H1 (cell line): ENCODE data around the gene TMEM51. TPM values are rescaled to one million over a fixed set of nuclear protein-coding genes. Genes with fewer than 3 reads are reported as not detected.

ENCODE experiments used
- BRCA1 ChIP-seq: IDR thresholded peaks from 2 replicates; pipeline ENCODE4 v1.6.1; 2012; ENCODE audit warnings: low read depth, low read length, improper control_type of control experiment
- CHD2 ChIP-seq: IDR thresholded peaks from 2 replicates; pipeline ENCODE4 v1.6.1; 2012; ENCODE audit warnings: low read length, improper control_type of control experiment
- GTF2F1 ChIP-seq: IDR thresholded peaks from 2 replicates; pipeline ENCODE4 v1.6.1; 2012; ENCODE audit warnings: low read depth, low read length, improper control_type of control experiment, borderline replicate concordance
- SUZ12 ChIP-seq: fragments of 200-600 bp; sonication (generic); IDR thresholded peaks from 2 replicates; pipeline ENCODE4 v1.6.1; 2012; ENCODE audit warnings: mild to moderate bottlenecking, inconsistent platforms, low read length, moderate library complexity, mixed read lengths
- polyA plus RNA-seq, 7 experiments: library from polyadenylated mRNA; depleted of rRNA in 3 of 7; stranded (reverse) in 5 of 7; unstranded in 2 of 7; fragments of >200 nt in 5 of 7; fragments of 200-250 nt in 2 of 7; gene quantifications; 1 replicate in 5 of 7; 2 replicates in 1 of 7; 4 replicates in 1 of 7; pipeline versions ENCODE4 v1.2.1 to v1.2.3, GENCODE V29; 2011 to 2013; ENCODE audit warnings: missing spikeins in 2 of 7, mixed read lengths in 2 of 7
- total RNA-seq: library from RNA; stranded (reverse); fragmentation: NEBNext Ultra II Directional; extraction: Animal tissue kit (Norgen Biotek cat#: 25700); gene quantifications from 2 replicates; pipeline ENCODE4 v1.2.1, GENCODE V29; 2021
- TF ChIP-seq, protein P1 (sequence below), 3 experiments: IDR thresholded peaks; 1 replicate in 2 of 3; 2 replicates in 1 of 3; pipeline versions ENCODE4 v1.5.1 to v1.6.1; 2011; ENCODE audit warnings: low read length in 3 of 3, mild to moderate bottlenecking in 3 of 3, inconsistent platforms in 2 of 3, low read depth in 1 of 3, moderate library complexity in 1 of 3; ENCODE audit not compliant: insufficient read depth in 1 of 3; ENCODE audit errors: control extremely low read depth in 1 of 3

Gene TMEM51
- total and polyA plus RNA-seq, 2 of the 8 experiments (the other 6 are each of a cell fraction or from before 2014, with no cell fraction given): 9.9 to 10.7 TPM

DNA sequence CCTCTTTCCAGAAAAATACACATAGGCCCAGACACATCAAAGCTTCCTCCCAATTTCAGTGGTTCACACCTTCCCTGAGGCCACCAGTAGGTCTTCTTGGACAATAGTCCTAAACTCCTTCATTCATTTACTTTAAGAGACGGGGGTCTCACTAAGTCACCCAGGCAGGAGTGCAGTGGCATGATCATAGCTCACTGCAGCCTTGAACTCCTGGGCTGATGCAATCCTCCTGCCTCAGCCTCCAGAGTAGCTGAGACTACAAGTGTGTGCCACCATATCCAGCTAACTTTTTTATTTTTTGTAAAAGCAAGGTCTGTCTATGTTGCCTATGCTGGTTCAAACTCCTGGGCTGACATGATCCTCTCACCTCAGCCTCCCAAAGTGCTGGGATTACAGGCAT lies 85.2 kb downstream of the TMEM51 start (continued):
- TF ChIP-seq, protein P1, sequence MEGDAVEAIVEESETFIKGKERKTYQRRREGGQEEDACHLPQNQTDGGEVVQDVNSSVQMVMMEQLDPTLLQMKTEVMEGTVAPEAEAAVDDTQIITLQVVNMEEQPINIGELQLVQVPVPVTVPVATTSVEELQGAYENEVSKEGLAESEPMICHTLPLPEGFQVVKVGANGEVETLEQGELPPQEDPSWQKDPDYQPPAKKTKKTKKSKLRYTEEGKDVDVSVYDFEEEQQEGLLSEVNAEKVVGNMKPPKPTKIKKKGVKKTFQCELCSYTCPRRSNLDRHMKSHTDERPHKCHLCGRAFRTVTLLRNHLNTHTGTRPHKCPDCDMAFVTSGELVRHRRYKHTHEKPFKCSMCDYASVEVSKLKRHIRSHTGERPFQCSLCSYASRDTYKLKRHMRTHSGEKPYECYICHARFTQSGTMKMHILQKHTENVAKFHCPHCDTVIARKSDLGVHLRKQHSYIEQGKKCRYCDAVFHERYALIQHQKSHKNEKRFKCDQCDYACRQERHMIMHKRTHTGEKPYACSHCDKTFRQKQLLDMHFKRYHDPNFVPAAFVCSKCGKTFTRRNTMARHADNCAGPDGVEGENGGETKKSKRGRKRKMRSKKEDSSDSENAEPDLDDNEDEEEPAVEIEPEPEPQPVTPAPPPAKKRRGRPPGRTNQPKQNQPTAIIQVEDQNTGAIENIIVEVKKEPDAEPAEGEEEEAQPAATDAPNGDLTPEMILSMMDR (IDR thresholded peaks at IDR 0.05; ENCODE audit: control extremely low read depth in 1 of 3, insufficient read depth in 1 of 3, low read depth in 1 of 3, low read length in 3 of 3): no peak
- TF ChIP-seq CHD2 (no peak), GTF2F1 (no peak), SUZ12 (no peak), BRCA1 (no peak)
